ENCODE results near the gene SKOR1.
A peak's percentile ranks its signal among the peaks of the same experiment; 100 is the strongest.

SKOR1 gene

GRCh38 chr15:67801142-67801541 is 24.2 kb upstream of the SKOR1 start:
- Histone ChIP-seq H3K9ac (ENCODE audit: low read depth, low read length) (peak overlapping the region; percentile 8), H3K9me3 (ENCODE audit: control insufficient read depth, insufficient read depth, low read length) (no peaks in the 10 kb centered on the region), H3K36me3 (ENCODE audit: control insufficient read depth, insufficient read depth, low read length) (no peaks in the 10 kb centered on the region), H3K27me3 (ENCODE audit: control insufficient read depth, insufficient read depth, low read length) (no peaks in the 10 kb centered on the region), H3K4me3 (ENCODE audit: low read depth, low read length) (no peak overlapping the region), H3K4me1 (ENCODE audit: control insufficient read depth, insufficient read depth, low read length) (peaks cover 8% of the 10 kb centered on the region)

- Histone ChIP-seq H3K4me3 (ENCODE audit: low read depth, low read length) (no peak overlapping the region), H3K36me3 (ENCODE audit: control insufficient read depth, insufficient read depth, low read length) (no peaks in the 10 kb centered on the region), H3K9me3 (ENCODE audit: control insufficient read depth, insufficient read depth, low read length) (no peaks in the 10 kb centered on the region), H3K27me3 (ENCODE audit: control insufficient read depth, insufficient read depth, low read length) (no peaks in the 10 kb centered on the region), H3K9ac (ENCODE audit: low read depth, low read length) (no peak overlapping the region), H3K4me1 (ENCODE audit: control insufficient read depth, insufficient read depth, low read length) (peaks cover 6% of the 10 kb centered on the region)
These were observed 23.1 kb upstream of the SKOR1 start for GRCh38 chr15:67801926-67802914.

GRCh38 chr15:67803299-67803698 is 22.0 kb upstream of the SKOR1 start:
- H3K36me3 ChIP-seq (ENCODE audit: control insufficient read depth, insufficient read depth, low read length): no peaks in the 10 kb centered on the region
- H3K9me3 ChIP-seq (ENCODE audit: control insufficient read depth, insufficient read depth, low read length): no peaks in the 10 kb centered on the region
- H3K4me3 ChIP-seq (ENCODE audit: low read depth, low read length): no peak overlapping the region
- H3K4me1 ChIP-seq (ENCODE audit: control insufficient read depth, insufficient read depth, low read length): peaks cover 6% of the 10 kb centered on the region
- no peak overlapping the region for H3K9ac ChIP-seq (ENCODE audit: low read depth, low read length)
- H3K27me3 ChIP-seq (ENCODE audit: control insufficient read depth, insufficient read depth, low read length): no peaks in the 10 kb centered on the region

- no peak overlapping the region for H3K4me3 ChIP-seq (ENCODE audit: low read depth, low read length)
- H3K9me3 ChIP-seq (ENCODE audit: control insufficient read depth, insufficient read depth, low read length): no peaks in the 10 kb centered on the region
- H3K9ac ChIP-seq (ENCODE audit: low read depth, low read length): no peak overlapping the region
- H3K4me1 ChIP-seq (ENCODE audit: control insufficient read depth, insufficient read depth, low read length): peaks cover 6% of the 10 kb centered on the region
- H3K27me3 ChIP-seq (ENCODE audit: control insufficient read depth, insufficient read depth, low read length): no peaks in the 10 kb centered on the region
- H3K36me3 ChIP-seq (ENCODE audit: control insufficient read depth, insufficient read depth, low read length): no peaks in the 10 kb centered on the region
These were observed 21.1 kb upstream of the SKOR1 start for GRCh38 chr15:67803996-67804843.

GRCh38 chr15:67805008-67805665 is 20.2 kb upstream of the SKOR1 start:
- H3K27me3 ChIP-seq (ENCODE audit: control insufficient read depth, insufficient read depth, low read length): no peaks in the 10 kb centered on the region
- H3K4me3 ChIP-seq (ENCODE audit: low read depth, low read length): no peak overlapping the region
- peaks cover 6% of the 10 kb centered on the region for H3K4me1 ChIP-seq (ENCODE audit: control insufficient read depth, insufficient read depth, low read length)
- H3K36me3 ChIP-seq (ENCODE audit: control insufficient read depth, insufficient read depth, low read length): no peaks in the 10 kb centered on the region
- H3K9ac ChIP-seq (ENCODE audit: low read depth, low read length): no peak overlapping the region
- H3K9me3 ChIP-seq (ENCODE audit: control insufficient read depth, insufficient read depth, low read length): no peaks in the 10 kb centered on the region

GRCh38 chr15:67805666-67806516 is 19.4 kb upstream of the SKOR1 start:
- H3K36me3 ChIP-seq (ENCODE audit: control insufficient read depth, insufficient read depth, low read length): no peaks in the 10 kb centered on the region
- peaks cover 6% of the 10 kb centered on the region for H3K4me1 ChIP-seq (ENCODE audit: control insufficient read depth, insufficient read depth, low read length)
- H3K27me3 ChIP-seq (ENCODE audit: control insufficient read depth, insufficient read depth, low read length): no peaks in the 10 kb centered on the region
- no peak overlapping the region for H3K4me3 ChIP-seq (ENCODE audit: low read depth, low read length)
- H3K9ac ChIP-seq (ENCODE audit: low read depth, low read length): no peak overlapping the region
- no peaks in the 10 kb centered on the region for H3K9me3 ChIP-seq (ENCODE audit: control insufficient read depth, insufficient read depth, low read length)

GRCh38 chr15:67806536-67806935 is 18.8 kb upstream of the SKOR1 start:
- Histone ChIP-seq H3K27me3 (ENCODE audit: control insufficient read depth, insufficient read depth, low read length) (no peaks in the 10 kb centered on the region), H3K9me3 (ENCODE audit: control insufficient read depth, insufficient read depth, low read length) (no peaks in the 10 kb centered on the region), H3K9ac (ENCODE audit: low read depth, low read length) (no peak overlapping the region), H3K36me3 (ENCODE audit: control insufficient read depth, insufficient read depth, low read length) (no peaks in the 10 kb centered on the region), H3K4me3 (ENCODE audit: low read depth, low read length) (no peak overlapping the region), H3K4me1 (ENCODE audit: control insufficient read depth, insufficient read depth, low read length) (peaks cover 6% of the 10 kb centered on the region)

- no peaks in the 10 kb centered on the region for H3K36me3 ChIP-seq (ENCODE audit: control insufficient read depth, insufficient read depth, low read length)
- no peaks in the 10 kb centered on the region for H3K27me3 ChIP-seq (ENCODE audit: control insufficient read depth, insufficient read depth, low read length)
- H3K4me3 ChIP-seq (ENCODE audit: low read depth, low read length): no peak overlapping the region
- H3K4me1 ChIP-seq (ENCODE audit: control insufficient read depth, insufficient read depth, low read length): peaks cover 6% of the 10 kb centered on the region
- no peak overlapping the region for H3K9ac ChIP-seq (ENCODE audit: low read depth, low read length)
- H3K9me3 ChIP-seq (ENCODE audit: control insufficient read depth, insufficient read depth, low read length): no peaks in the 10 kb centered on the region
These were observed 18.2 kb upstream of the SKOR1 start for GRCh38 chr15:67807141-67807540.

GRCh38 chr15:67807836-67808235 is 17.5 kb upstream of the SKOR1 start:
- Histone ChIP-seq H3K9ac (ENCODE audit: low read depth, low read length) (no peak overlapping the region), H3K4me1 (ENCODE audit: control insufficient read depth, insufficient read depth, low read length) (peaks cover 9% of the 10 kb centered on the region), H3K9me3 (ENCODE audit: control insufficient read depth, insufficient read depth, low read length) (no peaks in the 10 kb centered on the region), H3K36me3 (ENCODE audit: control insufficient read depth, insufficient read depth, low read length) (no peaks in the 10 kb centered on the region), H3K27me3 (ENCODE audit: control insufficient read depth, insufficient read depth, low read length) (no peaks in the 10 kb centered on the region), H3K4me3 (ENCODE audit: low read depth, low read length) (no peak overlapping the region)

GRCh38 chr15:67808821-67809220 is 16.5 kb upstream of the SKOR1 start:
- Histone ChIP-seq H3K4me3 (ENCODE audit: low read depth, low read length) (no peak overlapping the region), H3K9ac (ENCODE audit: low read depth, low read length) (no peak overlapping the region), H3K9me3 (ENCODE audit: control insufficient read depth, insufficient read depth, low read length) (no peaks in the 10 kb centered on the region), H3K27me3 (ENCODE audit: control insufficient read depth, insufficient read depth, low read length) (no peaks in the 10 kb centered on the region), H3K4me1 (ENCODE audit: control insufficient read depth, insufficient read depth, low read length) (peaks cover 9% of the 10 kb centered on the region), H3K36me3 (ENCODE audit: control insufficient read depth, insufficient read depth, low read length) (no peaks in the 10 kb centered on the region)

- Histone ChIP-seq H3K9me3 (ENCODE audit: control insufficient read depth, insufficient read depth, low read length) (no peaks in the 10 kb centered on the region), H3K27me3 (ENCODE audit: control insufficient read depth, insufficient read depth, low read length) (no peaks in the 10 kb centered on the region), H3K36me3 (ENCODE audit: control insufficient read depth, insufficient read depth, low read length) (no peaks in the 10 kb centered on the region), H3K4me3 (ENCODE audit: low read depth, low read length) (no peak overlapping the region), H3K9ac (ENCODE audit: low read depth, low read length) (no peak overlapping the region), H3K4me1 (ENCODE audit: control insufficient read depth, insufficient read depth, low read length) (peaks cover 5% of the 10 kb centered on the region)
These were observed 15.9 kb upstream of the SKOR1 start for GRCh38 chr15:67809441-67809840.

Measured in iPS-15b (cell line).